ENCODE results near the gene SMPDL3A. TPM values are rescaled to one million over a fixed set of nuclear protein-coding genes. Genes with fewer than 3 reads are reported as not detected.
A peak's percentile ranks its signal among the peaks of the same experiment; 100 is the strongest.

Gene SMPDL3A
- total and polyA plus RNA-seq, 9 of the 15 experiments (the other 6 are each of a cell fraction or from before 2014, with no cell fraction given): 0.14 to 0.91 (median 0.54) TPM

- POLR2A ChIA-PET: interaction anchor here (0.6 to 0.8 kb wide), 3 partner anchors 11 to 317 kb away, joined by 3 read pairs; partner anchors contain the start of gene SERINC1
- H3K4me2 ChIP-seq (ENCODE audit: insufficient read depth, low read length): no peak overlapping the region
- intact Hi-C loops (cut with micrococcal nuclease) (loop anchor here (2.0 kb wide), 1 partner anchor 51 kb away; no protein-coding TSS in a partner anchor), in situ Hi-C loops (cut with MboI) (no loop called here)
- no TSS peak for BruUV-seq (replicated peaks)
- H2AFZ ChIP-seq (ENCODE audit: low read depth, low read length): no peak overlapping the region
- CTCF ChIA-PET (ENCODE audit: low intra/inter-chr PET ratio): no interaction called here
- peaks cover 6 to 9% of the 10 kb centered on the region in 2 experiments; a peak in 4 of 5 replicates for H3K4me1 ChIP-seq (replicated peaks in 1 of 2; ENCODE audit: control insufficient read depth in 2 of 2, insufficient read depth in 2 of 2, low read length in 2 of 2)
- H3K79me2 ChIP-seq (ENCODE audit: control insufficient read depth, insufficient read depth, low read length): no peaks in the 10 kb centered on the region
- ATAC-seq: no peak
- H3K4me3 ChIP-seq: no peak overlapping the region
- H3K27me3 ChIP-seq (ENCODE audit: control insufficient read depth in 2 of 2, insufficient read depth in 2 of 2, low read length in 2 of 2): peaks cover 2 to 11% of the 10 kb centered on the region in 2 experiments; a peak in 3 of 5 replicates
- no peak overlapping the region for H3K9ac ChIP-seq (ENCODE audit: insufficient read depth in 1 of 2, low read depth in 2 of 2, low read length in 2 of 2)
- H3K9me3 ChIP-seq (replicated peaks; ENCODE audit: control insufficient read depth, insufficient read depth, low read depth, low read length): no peaks in the 10 kb centered on the region
- DNase-seq (ENCODE audit: extremely low read depth in 1 of 4, low spot score in 3 of 4): no peak
- H3K27ac ChIP-seq (ENCODE audit: extremely low read depth, low read depth, low read length): no peak overlapping the region
- no peaks in the 10 kb centered on the region for H3K36me3 ChIP-seq (ENCODE audit: control insufficient read depth, insufficient read depth, low read length)
- FAIRE-seq: no peak
- no peaks in the 10 kb centered on the region for H3K9me1 ChIP-seq (ENCODE audit: control insufficient read depth, insufficient read depth, low read length)
- no peak for TF ChIP-seq ZKSCAN3 (CRISPR knock-in tag; IDR thresholded peaks at IDR 0.05)
- no peak for TF ChIP-seq TEAD1 (CRISPR knock-in tag; IDR thresholded peaks at IDR 0.05)
- no peak for TF ChIP-seq GABPB1 (CRISPR knock-in tag; IDR thresholded peaks at IDR 0.05)
- no peak for TF ChIP-seq CEBPB (tag; IDR thresholded peaks at IDR 0.05)
- no peak for TF ChIP-seq ZBTB7A (IDR thresholded peaks at IDR 0.05; ENCODE audit: borderline replicate concordance, control insufficient read depth, low read depth, low read length)
- no peaks in the 10 kb centered on the region for H4K20me1 ChIP-seq (replicated peaks; ENCODE audit: control insufficient read depth, insufficient read depth, low read length)
- WGBS (ENCODE audit: insufficient coverage, low coverage, missing lambda C conversion rate): 21% methylated on average over 6 of the region's 6 CpGs
Measured at GRCh38 chr6:122788208-122788607, 850 bp upstream of the SMPDL3A start.

- no peak overlapping the region for H3K27ac ChIP-seq (ENCODE audit: extremely low read depth, low read depth, low read length)
- ATAC-seq (no peak), DNase-seq (ENCODE audit: extremely low read depth in 1 of 4, low spot score in 3 of 4) (no peak), FAIRE-seq (no peak)
- H3K9me1 ChIP-seq (ENCODE audit: control insufficient read depth, insufficient read depth, low read length): no peaks in the 10 kb centered on the region
- POLR2A ChIA-PET: interaction anchor here (0.7 to 0.8 kb wide), 2 partner anchors 76 to 317 kb away, joined by 3 read pairs; partner anchors contain the start of gene SERINC1
- TF ChIP-seq MYBL2 (IDR thresholded peaks at IDR 0.05; ENCODE audit: low read depth): no peak
- no peak for TF ChIP-seq MYBL2 (CRISPR knock-in tag; IDR thresholded peaks at IDR 0.05; ENCODE audit: borderline replicate concordance)
- no peak for TF ChIP-seq ZFP1 (CRISPR knock-in tag; IDR thresholded peaks at IDR 0.05)
- TF ChIP-seq WHSC1 (IDR thresholded peaks at IDR 0.05; ENCODE audit: low read length): no peak
- no peak for TF ChIP-seq NFRKB (IDR thresholded peaks at IDR 0.05; ENCODE audit: low read depth)
- TF ChIP-seq ARHGAP35 (IDR thresholded peaks at IDR 0.05; ENCODE audit: partially characterized antibody): no peak
- no peak for TF ChIP-seq ZNF41 (CRISPR knock-in tag; conservative IDR thresholded peaks at IDR 0.05)
- TF ChIP-seq SMC3 (conservative IDR thresholded peaks at IDR 0.05; ENCODE audit: insufficient read depth, low read depth, low read length): no peak
- no peak for TF ChIP-seq RBBP5 (IDR thresholded peaks at IDR 0.05; ENCODE audit: borderline replicate concordance, insufficient read depth, low read length, poor library complexity, severe bottlenecking)
- no peak for TF ChIP-seq DEAF1 (CRISPR knock-in tag; IDR thresholded peaks at IDR 0.05)
- no TSS peak for BruUV-seq (replicated peaks)
- peak overlapping the region; percentile 92 for H3K4me2 ChIP-seq (ENCODE audit: insufficient read depth, low read length)
- no peaks in the 10 kb centered on the region for H3K36me3 ChIP-seq (ENCODE audit: control insufficient read depth, insufficient read depth, low read length)
- no peaks in the 10 kb centered on the region for H3K9me3 ChIP-seq (replicated peaks; ENCODE audit: control insufficient read depth, insufficient read depth, low read depth, low read length)
- 21% methylated on average over 7 of the region's 10 CpGs for WGBS (ENCODE audit: insufficient coverage, low coverage, missing lambda C conversion rate)
- H3K9ac ChIP-seq (ENCODE audit: insufficient read depth in 1 of 2, low read depth in 2 of 2, low read length in 2 of 2): peak overlapping the region; percentile 76 to 93; a peak in 3 of 4 replicates
- in situ Hi-C loops (cut with MboI): no loop called here
- no peaks in the 10 kb centered on the region for H3K79me2 ChIP-seq (ENCODE audit: control insufficient read depth, insufficient read depth, low read length)
- H3K4me3 ChIP-seq: peak overlapping the region; percentile 70
- peaks cover 6 to 9% of the 10 kb centered on the region in 2 experiments; a peak in 4 of 5 replicates for H3K4me1 ChIP-seq (replicated peaks in 1 of 2; ENCODE audit: control insufficient read depth in 2 of 2, insufficient read depth in 2 of 2, low read length in 2 of 2)
- no peaks in the 10 kb centered on the region for H4K20me1 ChIP-seq (replicated peaks; ENCODE audit: control insufficient read depth, insufficient read depth, low read length)
- CTCF ChIA-PET (ENCODE audit: low intra/inter-chr PET ratio): no interaction called here
- H3K27me3 ChIP-seq (ENCODE audit: control insufficient read depth in 2 of 2, insufficient read depth in 2 of 2, low read length in 2 of 2): peaks cover 2 to 11% of the 10 kb centered on the region in 2 experiments; a peak in 3 of 5 replicates
- H2AFZ ChIP-seq (ENCODE audit: low read depth, low read length): peak overlapping the region; percentile 99
- intact Hi-C loops (cut with micrococcal nuclease): loop anchor here (2.0 kb wide), 1 partner anchor 50 kb away; no protein-coding TSS in a partner anchor
Measured at GRCh38 chr6:122788663-122789181, 336 bp upstream of the SMPDL3A start.
